OCI-LY3 (cell line): ENCODE data around the gene BCR.

Source experiments
- CTCF ChIP-seq: fragments of 200-600, 300-600 bp; sonication (generic); IDR thresholded peaks from 2 replicates; pipeline ENCODE4 v1.5.1; 2014; ENCODE audit warnings: antibody characterized with exemption, low read length, low read depth
- EZH2phosphoT487 ChIP-seq: fragments of 200-600 bp; shearing (Covaris generic); IDR thresholded peaks from 2 replicates; pipeline ENCODE4 v1.6.1; 2018; ENCODE audit warnings: antibody characterized with exemption, mixed run types, low read depth

GRCh38 chr22:23233752-23234408 lies 53.6 kb downstream of the BCR start:
- no peak for TF ChIP-seq CTCF
- TF ChIP-seq EZH2phosphoT487, result no peak
